NCI-H1694 (cell line): ENCODE results near the gene LRIG1.

Experiments
- DNase-seq: peaks from one replicate; lab custom pipeline; 2025; lab: John Stamatoyannopoulos, UW

The LRIG1 gene

DNA sequence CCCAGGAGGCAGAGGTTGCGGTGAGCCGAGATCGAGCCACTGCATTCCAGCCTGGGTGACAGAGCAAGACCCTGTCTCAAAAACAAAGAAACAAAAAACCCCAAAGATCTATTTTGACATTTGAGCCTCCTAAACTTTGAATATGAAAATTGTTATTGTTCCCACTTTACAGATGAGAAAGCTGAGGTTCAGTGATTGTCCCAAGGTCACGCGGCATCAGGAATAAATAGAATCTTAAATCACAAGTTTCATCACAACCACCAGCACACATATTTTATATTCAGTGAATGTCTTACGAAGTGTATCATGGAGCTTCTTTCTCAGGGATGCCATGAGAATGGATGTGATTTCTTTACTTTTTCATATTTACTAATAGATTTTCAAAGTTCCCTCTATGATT lies 5.3 kb upstream of the LRIG1 start:
- no peak for DNase-seq

DNA sequence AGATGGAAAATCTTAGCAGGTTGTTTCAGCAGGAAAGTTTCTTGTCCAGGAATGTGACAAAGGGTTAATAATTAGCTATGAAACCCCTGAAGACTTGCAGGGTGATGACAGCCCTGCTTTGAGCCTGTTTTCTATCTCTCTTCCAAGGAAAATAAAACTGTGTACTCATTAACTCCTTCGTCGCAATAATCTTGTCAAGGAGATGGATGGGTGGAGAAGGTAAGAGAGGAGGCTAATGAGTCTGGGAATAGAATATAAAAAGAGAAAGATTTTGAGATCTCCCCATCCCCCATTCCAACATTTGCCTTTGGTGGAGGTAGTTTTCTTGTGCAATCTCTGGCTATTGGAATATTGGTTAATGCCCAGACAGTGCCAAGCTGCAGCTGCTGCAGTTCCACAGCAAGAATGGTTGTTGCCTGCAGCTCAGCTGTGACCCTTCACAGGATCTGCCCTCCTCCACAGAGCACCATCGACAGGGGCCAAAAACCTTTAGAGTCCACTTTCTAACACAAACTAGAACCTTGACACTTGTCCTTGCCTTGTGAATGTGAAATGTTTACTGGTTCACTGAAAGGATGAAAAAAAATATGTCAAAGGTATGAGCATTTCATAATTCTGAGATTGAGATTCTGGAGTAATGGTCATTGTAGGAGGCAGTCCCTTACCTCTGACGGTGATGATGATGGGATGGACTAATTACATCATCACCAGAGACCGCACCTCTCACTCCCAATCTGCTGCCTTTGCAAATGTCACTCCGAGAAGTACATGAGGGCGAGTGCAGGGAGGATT lies 4.2 kb upstream of the LRIG1 start:
- DNase-seq, result no peak

DNA sequence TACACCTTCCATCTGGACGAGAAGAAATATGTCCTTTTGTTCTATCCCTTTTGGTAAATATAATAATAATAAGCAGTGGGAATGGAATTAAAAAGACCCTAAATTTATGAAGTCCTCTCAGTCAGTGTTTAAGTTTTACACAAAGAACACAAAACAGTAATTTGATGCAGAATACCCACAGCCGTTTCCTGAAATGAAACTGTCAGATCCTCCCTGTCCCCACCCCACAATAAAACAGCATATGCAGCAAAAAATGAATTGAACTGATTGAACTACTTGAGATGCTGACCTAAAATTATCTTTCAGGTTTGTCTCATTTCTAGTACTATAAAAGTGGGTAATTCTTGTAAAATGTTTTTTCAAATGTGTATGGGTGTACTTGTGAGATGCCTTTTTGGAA lies 2.2 kb upstream of the LRIG1 start:
- no peak for DNase-seq

DNA sequence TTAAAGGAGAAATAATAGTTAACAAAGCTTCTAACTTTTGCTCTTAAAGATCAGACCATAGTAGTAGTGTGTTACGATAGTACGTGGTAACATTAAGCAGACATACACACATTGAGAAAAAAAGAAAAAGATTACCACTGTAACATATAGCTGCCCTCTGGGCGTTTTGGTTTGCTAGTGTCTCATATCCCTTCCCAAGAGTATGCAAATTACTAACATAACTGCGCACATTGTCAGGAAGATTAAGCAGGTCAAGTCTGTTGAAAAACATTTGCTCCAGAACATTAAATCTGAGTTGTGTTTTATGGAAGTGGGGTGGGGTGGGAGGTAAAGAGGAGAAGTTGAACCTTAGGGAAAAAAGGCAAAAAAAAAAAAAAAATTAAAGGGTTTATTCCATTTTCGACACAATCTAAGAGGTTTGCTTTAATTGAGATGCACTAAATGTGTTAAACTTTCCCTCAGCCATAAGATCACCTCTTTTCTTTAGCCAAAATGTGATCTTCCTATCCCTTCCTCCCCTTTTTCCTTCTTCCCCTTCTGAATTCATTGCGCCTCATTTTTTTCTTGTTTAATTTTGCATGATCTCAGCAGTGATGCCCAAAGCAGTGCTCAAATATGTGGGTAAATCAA lies 1.5 kb upstream of the LRIG1 start:
- DNase-seq, result no peak

DNA sequence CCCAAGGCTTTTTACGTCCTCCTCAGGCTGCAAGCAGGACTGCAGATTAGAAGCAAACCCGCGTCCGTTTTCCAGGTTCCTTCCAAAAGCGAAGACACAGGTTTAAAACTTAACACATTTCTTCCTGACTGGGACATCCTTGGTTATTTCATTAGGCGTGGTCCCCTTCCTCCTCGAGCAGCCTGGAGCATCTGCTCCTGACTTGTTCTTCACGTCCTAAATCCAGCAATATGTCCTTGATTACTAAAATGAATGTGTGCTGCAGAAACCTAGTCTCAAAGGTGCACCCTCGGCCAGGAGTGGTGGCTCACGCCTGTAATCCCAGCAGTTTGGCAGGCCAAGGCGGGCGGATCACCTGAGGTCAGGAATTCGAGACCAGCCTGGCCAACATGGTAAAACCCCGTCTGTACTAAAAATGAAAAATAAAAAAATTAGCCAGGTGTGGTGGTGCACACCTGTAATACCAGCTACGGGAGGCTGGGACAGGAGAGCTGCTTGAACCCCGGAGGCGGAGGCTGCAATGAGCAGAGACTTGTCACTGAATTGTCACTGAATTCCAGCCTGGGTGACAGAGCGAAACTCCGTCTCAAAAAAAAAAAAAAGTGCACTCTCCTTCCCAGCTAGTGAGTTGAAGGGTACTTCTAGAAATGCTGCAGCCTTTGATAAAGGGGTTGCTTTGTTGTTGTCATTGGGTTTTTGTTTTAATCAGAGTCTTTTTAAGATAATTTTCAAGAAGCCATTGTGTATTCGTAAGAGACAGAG lies 842 bp upstream of the LRIG1 start:
- no peak for DNase-seq

DNA sequence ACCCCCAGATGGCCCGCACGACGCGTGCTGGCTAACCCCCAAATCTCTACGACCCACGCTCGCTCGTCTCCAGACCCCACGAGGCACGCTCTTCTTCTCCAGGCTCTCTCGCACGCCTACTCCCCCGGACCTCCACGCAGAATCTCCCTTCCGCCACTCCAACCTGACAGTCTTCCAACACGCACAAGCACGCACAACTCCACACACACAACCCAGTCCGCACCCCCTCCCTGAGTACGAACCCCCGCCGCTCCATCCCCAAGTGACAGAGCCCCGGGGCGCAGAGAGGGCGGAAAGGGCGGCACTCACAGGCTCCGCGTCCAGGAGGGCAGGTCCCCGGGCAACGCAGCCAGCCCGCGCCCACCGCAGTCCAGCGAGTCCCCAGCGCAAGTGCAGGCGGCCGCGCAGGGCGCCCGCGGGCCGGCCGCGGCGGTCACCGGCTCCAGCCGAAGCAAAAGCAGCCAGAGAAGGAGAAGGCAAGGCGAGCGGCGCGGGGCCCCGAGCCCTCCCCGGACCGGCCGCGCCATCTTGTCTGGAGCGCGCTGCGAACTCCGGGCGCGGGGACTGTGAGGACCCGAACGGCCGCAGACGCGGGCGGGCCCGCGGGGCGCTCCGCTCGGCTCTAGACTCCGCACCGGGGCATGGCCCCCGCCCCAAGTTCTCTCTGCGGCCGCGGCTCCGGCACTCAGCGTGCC lies 794 bp downstream of the LRIG1 start:
- no peak for DNase-seq

DNA sequence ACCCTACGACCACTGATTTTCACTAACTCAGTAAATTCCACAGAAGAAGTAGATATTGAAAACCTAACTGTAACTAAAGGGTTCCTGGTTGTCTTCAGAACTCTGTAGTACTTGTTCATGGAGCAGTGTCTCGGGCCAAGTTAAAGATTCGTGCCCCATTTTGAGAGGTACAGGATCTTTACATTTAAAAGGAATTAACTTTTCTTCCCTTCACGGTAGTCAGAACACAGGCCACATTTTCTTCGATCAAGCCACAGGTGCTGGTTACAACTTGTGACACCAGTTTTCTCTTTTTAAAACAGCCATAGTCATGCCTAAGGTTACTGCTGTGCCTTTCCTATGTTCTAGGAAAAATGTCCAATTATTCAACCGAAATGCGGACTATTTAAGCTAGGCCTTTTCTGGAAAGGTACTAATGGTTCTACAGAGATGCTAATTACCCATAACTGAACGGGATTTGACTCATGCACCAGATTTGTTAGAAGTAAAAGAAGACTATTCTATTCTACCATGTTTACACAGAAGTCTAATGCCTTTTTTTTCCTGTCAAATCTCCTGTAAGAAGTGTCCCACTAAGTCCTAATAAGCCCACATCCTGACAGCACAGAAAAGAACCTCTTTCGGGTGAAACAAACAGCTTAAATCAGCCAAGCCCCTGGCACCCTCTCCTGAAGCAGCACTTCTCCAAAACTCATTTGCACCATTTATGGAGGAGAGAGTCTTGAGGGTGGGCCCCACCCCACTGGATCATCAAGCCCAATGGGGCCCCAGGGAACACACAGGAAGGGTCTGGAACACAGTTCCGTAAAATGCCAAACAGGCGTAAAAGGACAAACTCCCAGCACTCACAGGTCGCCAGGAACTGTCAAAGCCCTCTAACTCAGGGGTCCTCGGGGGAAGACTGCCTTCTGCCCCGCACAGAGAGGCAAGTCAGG lies 1.9 kb downstream of the LRIG1 start:
- no peak for DNase-seq

DNA sequence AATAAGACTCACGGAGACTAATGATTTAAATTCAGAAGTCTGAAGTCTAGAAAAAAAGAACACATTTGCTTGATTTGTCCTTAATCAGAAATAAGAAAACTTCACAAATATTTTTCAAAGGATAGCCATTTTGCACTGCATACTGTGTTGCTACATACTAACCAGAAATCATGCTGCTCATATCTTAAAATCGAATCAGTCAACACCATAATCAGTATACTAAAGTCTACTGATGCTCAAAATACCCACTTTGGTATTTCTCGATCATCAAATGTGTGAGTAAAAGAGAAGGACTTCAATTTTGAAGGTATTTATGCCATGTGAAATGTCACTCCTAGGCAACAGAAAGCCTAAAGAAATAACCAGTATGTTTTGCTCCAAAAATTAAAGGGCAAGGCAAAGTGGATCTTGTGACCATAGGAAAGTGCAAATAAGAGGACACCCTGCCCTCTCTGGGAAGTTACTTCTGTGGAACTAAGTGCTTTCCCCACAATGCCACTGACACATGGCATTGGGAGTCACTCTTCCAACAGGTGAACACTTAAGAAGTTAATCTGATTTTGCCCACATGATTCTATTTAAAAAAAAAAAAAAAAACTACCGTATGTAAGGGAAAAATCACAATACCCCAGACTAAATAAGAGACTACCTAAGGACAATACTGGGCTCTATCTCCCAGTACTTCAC lies 2.7 kb downstream of the LRIG1 start:
- no peak for DNase-seq

DNA sequence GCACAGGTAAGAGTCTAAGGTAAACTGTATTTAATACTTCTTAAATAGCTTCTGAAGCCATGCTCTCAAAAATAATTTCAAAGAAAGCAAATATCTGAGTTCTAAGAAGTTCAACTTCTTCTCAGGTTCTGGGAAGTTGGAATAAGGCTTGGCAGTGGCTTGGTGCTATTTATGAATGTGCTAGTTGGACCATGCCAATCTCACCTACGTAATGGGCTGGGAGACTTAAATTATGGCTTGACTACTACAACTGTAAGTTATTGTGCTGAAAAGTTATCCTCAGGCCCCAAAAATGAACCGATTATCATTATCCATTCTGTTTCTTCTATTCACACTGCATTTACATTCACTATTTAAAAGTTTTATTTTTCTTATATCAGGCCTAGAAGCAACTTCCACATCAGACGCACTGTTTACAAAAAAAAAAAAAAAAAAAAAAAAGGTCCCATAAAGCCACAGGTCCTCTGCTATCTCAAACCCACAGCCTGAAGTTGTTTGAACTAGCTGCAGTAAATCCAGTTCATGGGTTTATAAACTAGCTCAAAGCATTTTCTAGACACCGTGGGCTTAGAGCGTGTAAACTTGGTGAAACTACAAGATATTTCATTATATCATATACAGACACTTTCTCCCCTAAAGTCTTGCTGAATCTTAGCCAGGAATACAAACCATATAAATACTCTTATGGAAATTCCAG lies 3.4 kb downstream of the LRIG1 start:
- no peak for DNase-seq

DNA sequence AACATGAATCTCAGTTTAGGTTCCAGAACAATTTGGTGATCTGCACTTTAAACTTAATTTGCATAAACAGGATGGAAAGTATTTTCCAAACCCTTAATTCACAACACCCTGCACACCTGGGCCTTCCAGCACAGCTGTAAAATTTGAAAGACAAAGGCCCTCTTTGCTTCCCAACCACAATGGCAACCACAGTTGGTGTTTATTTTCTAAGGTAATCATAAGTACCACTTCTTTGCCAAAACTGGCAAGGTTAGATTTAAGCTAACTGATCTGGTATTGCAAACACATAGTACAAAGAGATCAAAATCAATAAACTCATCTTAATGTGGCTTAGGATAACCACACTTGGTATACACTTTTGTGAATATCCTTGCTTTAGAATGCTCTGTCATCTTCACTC lies 4.1 kb downstream of the LRIG1 start:
- no peak for DNase-seq

DNA sequence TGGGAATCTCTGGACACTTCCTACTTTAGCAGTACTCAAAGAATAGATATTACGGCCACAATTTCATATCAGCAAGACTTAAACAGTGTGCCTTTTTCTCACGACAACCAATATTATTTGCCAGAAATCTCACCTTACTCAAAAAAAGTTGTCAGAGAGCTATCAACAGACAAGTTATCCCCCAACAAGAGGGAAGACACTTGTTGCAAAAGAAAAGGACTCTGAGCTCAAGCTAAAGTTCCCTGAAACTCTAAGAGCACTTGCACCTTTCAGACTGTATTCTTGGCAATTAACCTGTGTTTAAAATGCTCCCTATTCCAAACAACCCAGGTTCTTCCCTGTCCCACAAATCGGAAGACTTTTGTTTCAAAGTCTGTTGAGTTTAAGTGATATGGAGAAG lies 4.5 kb downstream of the LRIG1 start:
- no peak for DNase-seq

DNA sequence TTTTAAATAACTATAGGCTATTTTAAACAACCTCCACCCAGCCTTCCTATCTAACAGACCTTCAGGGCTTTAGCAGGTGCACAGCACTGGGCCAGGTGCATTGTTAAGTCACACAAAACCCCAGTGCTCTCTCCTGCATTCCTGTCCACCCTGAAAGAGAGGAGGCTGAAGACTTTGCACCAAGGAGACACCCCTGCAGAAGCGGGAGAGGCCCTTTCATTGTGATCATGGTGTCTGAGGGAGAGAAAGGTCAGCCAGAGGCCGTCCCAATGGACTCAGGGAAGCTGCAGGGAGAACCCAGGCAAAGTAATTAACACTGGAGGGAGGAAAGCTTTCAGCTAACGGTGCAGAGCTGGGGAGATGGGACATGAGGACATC lies 5.2 kb downstream of the LRIG1 start:
- DNase-seq, result no peak

DNA sequence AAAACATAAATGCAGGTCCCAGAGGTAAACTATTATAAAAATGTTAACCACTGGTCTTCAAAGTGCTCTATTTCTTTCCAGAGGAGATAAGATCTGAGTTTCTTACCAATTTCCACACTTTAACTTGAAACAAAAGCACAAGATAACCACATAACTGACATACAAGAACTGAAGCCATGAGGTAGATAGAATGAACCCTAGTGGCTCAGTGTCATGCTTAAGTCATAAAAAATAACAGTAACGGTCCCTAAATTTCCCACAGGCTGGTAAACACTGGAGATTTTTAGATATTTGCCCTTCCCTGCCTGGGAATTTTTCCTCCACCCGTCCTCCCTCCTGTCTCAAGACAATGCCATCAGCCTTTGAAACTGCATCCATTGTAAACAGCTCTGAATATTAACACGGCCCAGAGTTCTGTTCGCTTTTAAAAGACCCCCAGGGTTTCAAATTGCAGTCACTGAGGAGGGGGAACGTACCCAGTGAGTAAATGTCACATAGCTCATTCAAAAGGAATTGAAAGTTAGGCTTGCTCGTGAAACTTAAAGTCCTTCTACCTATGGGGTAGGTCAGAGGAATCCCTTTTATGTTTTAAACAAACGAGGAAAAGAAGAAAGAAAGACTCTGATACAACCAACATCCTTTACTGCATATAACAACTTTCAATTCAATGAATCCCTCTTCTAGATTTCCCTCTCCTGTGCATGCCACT lies 5.7 kb downstream of the LRIG1 start:
- DNase-seq, result no peak

DNA sequence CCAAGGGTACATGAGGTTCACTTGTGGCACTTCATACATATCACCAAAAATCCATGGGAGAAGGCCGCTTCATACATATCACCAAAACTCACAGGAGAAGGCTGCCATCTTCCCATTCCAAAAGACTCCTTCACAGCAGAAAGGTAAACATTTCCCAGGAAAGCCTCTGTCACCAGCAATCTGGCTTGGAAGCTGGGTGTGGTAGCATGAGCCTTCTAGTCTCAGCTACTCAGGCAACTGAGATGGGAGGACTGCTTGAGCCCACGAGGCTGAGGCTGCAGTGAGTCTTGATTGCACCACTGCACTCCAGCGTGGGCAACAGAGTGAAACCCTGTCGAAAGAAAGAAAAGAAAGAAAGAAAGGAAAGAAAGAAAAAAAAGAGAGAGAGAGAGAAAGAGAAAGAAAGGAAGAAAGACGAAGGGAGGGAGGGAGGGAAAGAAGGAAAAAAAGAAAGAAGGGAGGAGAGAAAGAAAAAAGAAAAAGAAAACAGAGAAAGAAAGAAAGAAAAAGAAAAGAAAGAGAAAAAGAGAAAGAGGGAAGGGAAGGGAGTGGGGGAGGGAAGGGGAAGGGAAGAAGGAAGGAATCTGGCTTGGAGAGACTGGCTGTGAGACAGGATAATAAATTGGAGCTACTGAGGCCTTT lies 7.2 kb downstream of the LRIG1 start:
- no peak for DNase-seq

DNA sequence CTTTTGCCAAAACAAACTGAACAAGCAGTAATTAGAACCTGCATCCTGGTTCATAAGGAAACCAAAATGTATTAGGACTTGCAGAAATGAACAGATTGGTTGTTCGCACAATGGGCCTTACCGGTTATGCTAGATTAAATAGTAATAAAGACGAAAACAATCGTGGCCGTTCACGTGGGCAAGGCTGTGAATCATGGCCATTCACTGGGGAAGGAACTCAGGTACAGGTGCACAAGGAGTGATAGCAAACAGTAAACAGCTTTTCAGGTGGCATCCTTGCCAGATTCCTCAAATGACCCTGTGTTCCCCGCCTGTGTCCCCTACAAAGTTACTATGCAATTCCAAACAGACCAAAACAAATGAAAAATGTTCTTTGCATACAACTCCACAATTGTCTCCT lies 8.2 kb downstream of the LRIG1 start:
- no peak for DNase-seq

DNA sequence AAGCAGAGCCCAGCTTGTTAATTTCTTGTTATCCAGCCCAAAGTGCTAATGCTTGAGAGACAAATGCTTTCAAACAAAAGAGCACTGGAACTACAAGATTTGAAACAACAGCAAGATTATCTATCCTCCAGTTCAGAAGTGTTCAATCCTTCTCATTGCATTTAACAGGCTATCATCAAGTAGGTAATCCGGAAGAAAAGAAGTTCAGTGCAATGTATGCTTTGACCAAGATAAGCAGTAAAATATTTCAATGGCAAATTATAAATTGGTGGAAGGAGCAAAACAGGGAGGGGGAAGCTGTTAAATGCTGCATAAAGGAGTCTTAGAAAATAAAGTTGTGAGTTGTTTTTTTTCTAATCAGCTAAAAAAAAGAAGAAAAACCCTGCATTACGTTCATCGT lies 8.8 kb downstream of the LRIG1 start:
- DNase-seq, result no peak

DNA sequence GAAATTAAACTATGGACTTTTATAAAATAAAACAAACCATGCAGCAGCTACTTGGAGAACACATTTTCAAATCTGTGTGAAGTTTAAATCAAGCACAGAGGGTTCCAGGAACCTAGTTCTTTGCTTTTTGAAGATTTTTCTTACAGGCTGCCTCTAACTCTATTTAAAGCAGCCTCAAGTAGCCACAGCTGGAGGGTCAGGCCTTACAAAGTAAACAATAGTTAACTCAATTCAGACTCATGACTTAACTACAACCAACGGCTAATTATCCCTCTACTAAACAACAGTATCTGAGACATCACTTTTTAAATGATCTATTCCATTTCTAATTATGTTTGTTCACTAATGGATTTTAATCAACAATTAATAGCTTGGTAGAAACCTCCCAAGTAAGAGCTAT lies 9.8 kb downstream of the LRIG1 start:
- no peak for DNase-seq

DNA sequence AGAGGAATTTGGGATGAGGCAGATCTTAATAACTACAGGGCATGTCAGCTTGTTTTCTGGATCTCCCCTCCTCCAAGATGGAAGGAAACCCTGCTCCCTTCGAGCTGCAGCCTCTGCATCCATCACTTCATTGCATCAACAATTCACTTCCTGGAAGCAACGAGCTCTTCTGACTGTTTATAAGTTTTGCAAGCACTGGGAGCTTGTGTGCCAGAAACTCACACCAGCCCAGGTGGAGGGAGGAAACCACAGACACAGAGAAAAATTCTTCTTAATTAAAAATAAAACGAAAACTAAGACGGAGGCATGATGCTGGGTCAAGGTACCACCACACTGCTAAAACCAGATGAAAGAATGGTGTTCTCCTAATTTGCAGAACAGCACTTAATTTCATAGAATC lies 10.6 kb downstream of the LRIG1 start:
- no peak for DNase-seq

DNA sequence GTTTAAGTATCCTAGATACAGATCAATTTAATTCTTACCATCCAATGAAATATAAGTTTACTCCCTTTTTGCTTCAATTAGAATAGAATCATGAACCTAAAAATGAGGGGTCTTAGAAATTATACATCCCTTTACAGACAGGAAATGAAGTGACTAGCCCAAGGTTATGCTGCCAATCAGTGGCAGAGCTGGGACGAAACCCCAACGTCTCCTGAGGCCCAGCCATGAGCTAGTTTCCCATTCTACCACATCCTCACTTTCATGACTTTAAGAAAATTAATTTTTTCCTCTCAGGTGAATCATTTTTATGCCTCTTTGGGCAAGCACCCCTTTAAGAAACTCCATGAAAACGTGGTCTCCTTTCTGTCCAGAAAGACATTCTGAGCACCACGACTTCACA lies 11.2 kb downstream of the LRIG1 start:
- DNase-seq, result no peak
